ENCODE results near the gene NEUROD2. TPM values are rescaled to one million over a fixed set of nuclear protein-coding genes. Genes with fewer than 3 reads are reported as not detected.
A peak's percentile ranks its signal among the peaks of the same experiment; 100 is the strongest.

Gene NEUROD2
- total and polyA plus RNA-seq, 7 donors = 0.01 TPM; not detected in 6

DNA sequence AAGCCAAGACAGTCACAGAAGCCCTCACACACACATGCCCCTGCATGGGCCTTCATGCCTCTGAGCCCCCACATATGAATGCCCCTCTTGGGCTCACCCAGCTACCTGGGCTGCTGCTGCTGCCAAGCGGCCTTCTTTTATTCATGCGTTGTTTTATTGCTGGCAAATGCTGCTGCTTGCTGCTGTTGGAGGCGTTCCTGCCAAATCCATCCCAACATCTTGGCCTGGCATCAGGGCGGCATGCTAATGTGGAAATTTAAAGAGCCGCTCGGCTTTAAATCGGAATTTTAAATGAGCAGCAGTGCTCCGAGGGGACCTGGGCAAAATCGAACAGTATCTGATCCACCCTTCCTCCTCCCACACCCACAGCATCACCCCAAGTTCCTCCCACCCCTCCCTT, 39.0 kb downstream of the NEUROD2 start:
- Histone ChIP-seq H3K27ac (no peak overlapping the region), H3K36me3 (ENCODE audit: insufficient read depth in 1 of 2, low read depth in 1 of 2) (peaks cover 0 to 34% of the 10 kb centered on the region in 2 donors), H3K9me3 (no peaks in the 10 kb centered on the region), H3K27me3 (ENCODE audit: insufficient read depth in 3 of 3, low read length in 2 of 3) (no peaks in the 10 kb centered on the region), H3K4me1 (peaks cover 12% of the 10 kb centered on the region), H3K4me3 (no peak overlapping the region)
- TF ChIP-seq CTCF (IDR thresholded peaks at IDR 0.05) = no peak
- intact Hi-C loops (cut with DNase I) = no loop called here
- 59 to 76% (median 61%) methylated on average over 9 of the region's 9 CpGs for WGBS, 3 donors
- no peak for DNase-seq
- ATAC-seq = no peak

DNA sequence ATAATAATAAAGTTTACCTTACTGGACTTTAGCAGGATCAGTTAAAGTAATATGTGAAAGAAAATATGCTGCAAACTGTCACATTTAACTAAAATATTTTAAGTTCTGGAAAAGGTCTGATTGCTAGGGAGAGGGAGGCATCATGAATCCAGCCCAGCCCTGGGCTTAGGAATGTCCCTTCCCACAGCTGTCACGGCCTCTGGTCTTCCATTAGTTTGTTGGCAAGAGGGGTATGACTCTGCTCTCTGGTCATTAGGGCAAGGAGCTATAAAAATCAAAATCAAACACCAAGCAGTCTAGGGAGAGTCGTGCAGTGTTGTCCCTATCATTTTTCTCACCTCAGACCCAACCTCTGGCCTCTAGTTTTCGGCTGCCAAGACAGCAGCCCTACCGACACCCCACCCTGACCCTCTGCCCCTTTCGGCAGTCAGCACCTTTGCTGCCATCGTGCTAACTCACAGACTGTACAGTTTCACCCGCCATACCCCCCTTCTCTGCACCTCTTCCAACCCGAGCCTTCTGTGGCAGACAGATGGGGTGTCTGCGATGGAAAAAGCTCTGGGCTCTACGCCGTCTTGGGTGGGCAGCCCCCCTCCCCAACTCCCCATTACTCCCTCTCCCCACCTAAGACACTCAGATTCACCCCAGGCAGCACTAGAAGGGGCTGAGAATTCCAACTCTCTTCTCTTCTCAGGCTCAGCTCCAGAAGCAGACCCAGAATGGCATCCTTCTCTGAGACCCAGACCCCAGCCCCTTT, 41.4 kb downstream of the NEUROD2 start:
- TF ChIP-seq CTCF (IDR thresholded peaks at IDR 0.05) = no peak
- DNase-seq (no peak), ATAC-seq (peak in 1 of 4 donors; percentile 63)
- Histone ChIP-seq H3K9me3 (no peaks in the 10 kb centered on the region), H3K4me3 (no peak overlapping the region), H3K36me3 (ENCODE audit: insufficient read depth in 1 of 2, low read depth in 1 of 2) (peaks cover 0 to 46% of the 10 kb centered on the region in 2 donors), H3K4me1 (peaks cover 7% of the 10 kb centered on the region), H3K27me3 (ENCODE audit: insufficient read depth in 3 of 3, low read length in 2 of 3) (no peaks in the 10 kb centered on the region), H3K27ac (no peak overlapping the region)
- intact Hi-C loops (cut with DNase I) = no loop called here
- WGBS, 3 donors = 59 to 71% (median 66%) methylated on average over 11 of the region's 11 CpGs

DNA sequence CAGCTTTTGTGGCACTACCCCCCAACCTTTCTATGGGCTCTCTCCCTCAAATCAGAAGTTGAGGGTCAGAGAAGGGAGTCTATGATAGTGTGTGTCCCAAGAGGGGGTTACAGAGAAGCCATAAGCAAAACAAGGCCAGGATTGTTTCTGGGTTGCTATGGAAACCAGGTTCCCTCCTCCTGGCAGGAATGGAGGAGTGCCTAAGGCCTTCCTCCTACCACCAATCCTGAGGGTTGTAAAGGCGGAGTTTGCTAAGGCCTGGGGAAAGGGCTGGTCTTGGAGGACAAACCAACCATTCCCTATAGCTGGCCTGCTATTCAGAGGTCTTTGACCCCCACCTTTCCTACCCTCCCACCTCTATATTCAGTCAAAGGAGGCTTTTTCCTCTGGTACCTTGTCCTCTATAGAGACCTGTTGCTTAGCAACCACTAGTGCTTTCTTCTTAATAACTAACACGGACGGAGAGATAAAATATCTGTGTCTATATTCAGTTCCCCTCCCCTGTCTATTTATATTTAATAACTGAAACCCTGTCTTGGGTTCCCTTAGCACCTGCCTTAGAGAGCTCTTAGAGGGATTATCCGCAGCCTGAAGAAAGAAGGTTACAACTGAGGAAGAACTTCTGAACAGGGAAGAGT, 43.4 kb downstream of the NEUROD2 start:
- no peak for DNase-seq
- Histone ChIP-seq H3K4me3 (no peak overlapping the region), H3K27ac (no peak overlapping the region), H3K4me1 (peaks cover 7% of the 10 kb centered on the region), H3K27me3 (ENCODE audit: insufficient read depth in 3 of 3, low read length in 2 of 3) (no peaks in the 10 kb centered on the region), H3K36me3 (ENCODE audit: insufficient read depth in 1 of 2, low read depth in 1 of 2) (peaks cover 0 to 62% of the 10 kb centered on the region in 2 donors), H3K9me3 (no peaks in the 10 kb centered on the region)
- 45 to 57% (median 46%) methylated on average over 4 of the region's 4 CpGs for WGBS, 3 donors
- intact Hi-C loops (cut with DNase I) = no loop called here
- TF ChIP-seq CTCF (IDR thresholded peaks at IDR 0.05) = no peak
- peak in 2 of 4 donors; percentile 28 to 36 for ATAC-seq

DNA sequence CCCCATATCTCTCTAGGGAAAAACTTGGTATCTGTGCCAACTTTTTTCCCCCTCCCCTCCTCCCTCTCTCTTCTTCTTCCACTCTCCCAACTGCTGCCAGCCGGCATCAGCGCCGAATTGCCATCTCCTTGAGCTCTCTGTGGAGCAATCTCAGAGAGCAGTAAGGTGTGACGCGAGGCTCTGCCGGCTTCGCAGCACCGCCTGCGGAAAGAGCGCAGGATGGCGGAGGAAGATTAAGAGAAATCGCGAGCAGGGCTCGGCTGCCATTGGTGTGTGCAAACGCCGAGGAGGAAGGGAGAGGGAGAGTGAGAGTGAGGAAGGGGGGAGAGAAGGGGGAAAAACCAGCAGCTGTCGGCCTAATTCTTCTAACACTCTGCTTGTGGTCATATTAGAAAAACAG, 44.2 kb downstream of the NEUROD2 start:
- H3K36me3 ChIP-seq (ENCODE audit: insufficient read depth in 1 of 2, low read depth in 1 of 2) = peaks cover 0 to 70% of the 10 kb centered on the region in 2 donors
- no peaks in the 10 kb centered on the region for H3K27me3 ChIP-seq (ENCODE audit: insufficient read depth in 3 of 3, low read length in 2 of 3)
- H3K4me3 ChIP-seq = no peak overlapping the region
- DNase-seq (no peak), ATAC-seq (peak in 1 of 4 donors; percentile 13)
- WGBS, 3 donors = 41 to 51% (median 46%) methylated on average over 17 of the region's 17 CpGs
- no peak for TF ChIP-seq CTCF (IDR thresholded peaks at IDR 0.05)
- peaks cover 7% of the 10 kb centered on the region for H3K4me1 ChIP-seq
- intact Hi-C loops (cut with DNase I) = no loop called here
- H3K9me3 ChIP-seq = no peaks in the 10 kb centered on the region
- H3K27ac ChIP-seq = no peak overlapping the region
